Nasal cavity respiratory epithelium epithelial cell of viscerocranial mucosa (primary cell): ENCODE data around the gene MRPS34. TPM values are rescaled to one million over a fixed set of nuclear protein-coding genes. Genes with fewer than 3 reads are reported as not detected.

Experiments used
- total RNA-seq: library from RNA; depleted of rRNA; stranded (reverse); fragments of >200 nt; gene quantifications from 2 replicates; pipeline ENCODE4 v1.2.3, GENCODE V29; 2014

Gene MRPS34
- 50.8 and 76.9 TPM in 2 replicates for total RNA-seq

DNA sequence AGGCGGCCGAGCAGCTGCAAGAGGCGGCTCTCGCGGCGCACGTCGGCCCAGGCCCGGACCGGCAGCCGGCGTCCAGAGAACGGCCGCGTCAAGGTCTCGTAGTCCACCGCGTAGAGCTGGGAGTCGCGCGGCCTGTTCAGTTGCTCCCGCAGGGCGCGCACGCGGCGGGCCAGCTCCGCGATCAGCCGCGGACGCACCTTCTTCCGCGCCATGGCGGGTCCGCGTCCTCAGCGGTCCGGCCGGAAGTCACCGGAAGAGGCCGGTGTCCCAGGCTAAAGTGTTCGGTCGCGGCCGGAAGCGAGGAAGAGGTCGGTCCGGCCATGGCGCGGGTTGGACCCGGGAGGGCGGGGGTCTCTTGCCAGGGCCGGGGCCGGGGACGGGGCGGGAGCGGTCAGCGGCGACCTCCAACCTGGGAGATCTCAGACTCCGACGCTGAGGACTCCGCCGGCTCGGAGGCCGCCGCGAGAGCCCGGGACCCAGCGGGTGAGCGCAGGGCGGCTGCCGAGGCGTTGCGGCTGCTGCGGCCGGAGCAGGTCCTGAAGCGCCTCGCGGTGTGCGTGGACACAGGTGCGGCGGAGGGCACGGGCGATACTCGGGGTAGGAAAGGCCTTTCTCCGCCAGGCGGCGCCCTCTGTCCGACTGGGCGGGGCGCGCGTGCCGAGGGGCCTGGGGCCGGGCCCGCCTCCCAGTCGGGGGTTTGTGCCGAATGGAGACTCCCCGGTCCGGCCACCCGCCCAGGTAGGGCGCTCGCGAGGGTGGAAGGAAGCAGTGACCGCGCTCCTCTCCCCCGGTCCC lies at the start of gene MRPS34:
Gene MRPS34 (minus strand): TSS at position 227 of the 795 bp plus-strand sequence. CDS start 15 bp downstream, at position 212.

GRCh38 chr16:1793578-1794220 lies 20.8 kb upstream of the MRPS34 start, which contains the start of gene IGFALS:
IGFALS (minus strand) TSS chr16:1793705; CDS start chr16:1793652, 53 bp downstream.

GRCh38 chr16:1782408-1783264 lies 9.7 kb upstream of the MRPS34 start, which contains the start of the genes NUBP2 and SPSB3:
NUBP2 (plus strand) TSS chr16:1782960; CDS start chr16:1783021, 61 bp downstream.
SPSB3 (minus strand) TSS chr16:1782571; CDS start chr16:1781483, 1,088 bp downstream.

GRCh38 chr16:1772362-1772907 lies 499 bp downstream of the MRPS34 start, which contains the start of gene EME2:
EME2 (plus strand) TSS chr16:1772810; CDS start chr16:1773228, 418 bp downstream.

GRCh38 chr16:1771188-1771863 lies 1.6 kb downstream of the MRPS34 start, which contains the start of gene NME3:
NME3 (minus strand) TSS chr16:1771543; CDS start chr16:1771534, 9 bp downstream.

Other genes starting within 250 kb of the MRPS34 start
- gene TMEM204, start 239.5 kb downstream of the MRPS34 start, total RNA-seq, result under 0.01 and 0.28 TPM in 2 replicates
- gene IFT140, start 161.1 kb downstream of the MRPS34 start, total RNA-seq, result 10.6 and 19.1 TPM in 2 replicates
- 5.1 and 14.0 TPM in 2 replicates for gene CRAMP1, start 160.8 kb downstream of the MRPS34 start, total RNA-seq
- gene JPT2, start 94.9 kb downstream of the MRPS34 start, total RNA-seq, result 55.7 and 84.5 TPM in 2 replicates
- gene MAPK8IP3, start 66.9 kb downstream of the MRPS34 start, total RNA-seq, result 18.8 and 31.3 TPM in 2 replicates
- gene NME3, start 1.6 kb downstream of the MRPS34 start, total RNA-seq, result 29.6 and 59.5 TPM in 2 replicates
- 8.9 and 14.9 TPM in 2 replicates for gene EME2, start 324 bp downstream of the MRPS34 start, total RNA-seq
- 35.5 TPM in 2 replicates for gene SPSB3, start 9.4 kb upstream of the MRPS34 start, total RNA-seq
- 48.6 and 66.3 TPM in 2 replicates for gene NUBP2, start 9.8 kb upstream of the MRPS34 start, total RNA-seq
- gene IGFALS, start 20.6 kb upstream of the MRPS34 start, total RNA-seq, result under 0.01 TPM in 1 of 2 replicates, not detected in the other
- 56.7 and 77.9 TPM in 2 replicates for gene HAGH, start 53.7 kb upstream of the MRPS34 start, total RNA-seq
- gene FAHD1, start 54.1 kb upstream of the MRPS34 start, total RNA-seq, result 83.4 and 95.7 TPM in 2 replicates
- 0.07 TPM in 1 of 2 replicates, not detected in the other for gene MEIOB, start 99.0 kb upstream of the MRPS34 start, total RNA-seq
- 0.34 and 0.50 TPM in 2 replicates for gene HS3ST6, start 145.3 kb upstream of the MRPS34 start, total RNA-seq
- 6.8 and 7.3 TPM in 2 replicates for gene MSRB1, start 170.1 kb upstream of the MRPS34 start, total RNA-seq
- under 0.01 TPM in 1 of 2 replicates, not detected in the other for gene RPL3L, start 181.6 kb upstream of the MRPS34 start, total RNA-seq
- gene NDUFB10, start 186.4 kb upstream of the MRPS34 start, total RNA-seq, result 158 and 171 TPM in 2 replicates
- 2,006 and 6,295 TPM in 2 replicates for gene RPS2, start 191.7 kb upstream of the MRPS34 start, total RNA-seq
- gene RNF151, start 193.7 kb upstream of the MRPS34 start, total RNA-seq, result not detected in 2 replicates
- gene TBL3, start 198.9 kb upstream of the MRPS34 start, total RNA-seq, result 50.2 and 57.3 TPM in 2 replicates
- gene NOXO1, start 208.3 kb upstream of the MRPS34 start, total RNA-seq, result 0.28 and 1.7 TPM in 2 replicates
- 9.0 and 14.0 TPM in 2 replicates for gene GFER, start 211.1 kb upstream of the MRPS34 start, total RNA-seq
- 1.1 and 4.4 TPM in 2 replicates for gene SYNGR3, start 216.8 kb upstream of the MRPS34 start, total RNA-seq
- gene ZNF598, start 236.7 kb upstream of the MRPS34 start, total RNA-seq, result 47.8 and 68.7 TPM in 2 replicates
- gene NPW, start 246.7 kb upstream of the MRPS34 start, total RNA-seq, result under 0.01 TPM in 1 of 2 replicates, not detected in the other